Testis (tissue), 2 donors: Measurements from ENCODE around the gene NUDT11.

Experiments used
- CTCF ChIP-seq, 3 experiments: fragments of 450-650 bp in 2 of 3; fragments of 200-600 bp in 1 of 3; sonication (generic) in 1 of 3; IDR thresholded peaks; one replicate each; pipeline ENCODE4 v1.5.1; 2016 to 2019; ENCODE audit warnings: antibody characterized with exemption in 3 of 3, mild to moderate bottlenecking in 2 of 3, moderate library complexity in 1 of 3
- POLR2A ChIP-seq: fragments of 450-650 bp; IDR thresholded peaks from one replicate; pipeline ENCODE4 v1.6.1; 2017; ENCODE audit warnings: antibody characterized with exemption, mild to moderate bottlenecking, moderate library complexity

- TF ChIP-seq CTCF (IDR thresholded peaks at IDR 0.05) (no peak), POLR2A (no peak)
These were observed 2.0 kb downstream of the NUDT11 start for GRCh38 chrX:51494409-51494808.
